HepG2 (cell line): ENCODE results near the gene RING1. TPM values are rescaled to one million over a fixed set of nuclear protein-coding genes. Genes with fewer than 3 reads are reported as not detected.

Source experiments
- AHDC1 ChIP-seq: sonication (generic); formaldehyde crosslinking; IDR thresholded peaks from 2 replicates; pipeline ENCODE4 v1.5.1; 2020; ENCODE audit warnings: mild to moderate bottlenecking, missing genetic modification reagents, borderline replicate concordance
- AHR ChIP-seq: IDR thresholded peaks from 2 replicates; pipeline ENCODE4 v1.6.1; 2018; ENCODE audit warnings: missing genetic modification reagents, missing compliant biosample characterization
- ATF7 ChIP-seq, 2 experiments: fragments of 450-650 bp in 1 of 2; sonication (generic) in 1 of 2; formaldehyde crosslinking in 1 of 2; IDR thresholded peaks; 2 replicates each; pipeline versions ENCODE4 v1.4.0 to v1.6.1; 2016 to 2020; ENCODE audit warnings: antibody characterized with exemption in 1 of 2, mild to moderate bottlenecking in 1 of 2, missing genetic modification reagents in 1 of 2
- ATM ChIP-seq: fragments of 450-650 bp; IDR thresholded peaks from 2 replicates; pipeline ENCODE4 v1.7.1; 2017; ENCODE audit warnings: mild to moderate bottlenecking, borderline replicate concordance
- DNMT3B ChIP-seq: conservative IDR thresholded peaks from 2 replicates; pipeline ENCODE4 v1.6.1; 2016; ENCODE audit warnings: missing biosample characterization, control low read depth
- FOXM1 ChIP-seq: sonication (generic); formaldehyde crosslinking; IDR thresholded peaks from 2 replicates; pipeline ENCODE4 v1.5.0; 2020; ENCODE audit warnings: missing genetic modification reagents
- FOXO1 ChIP-seq: sonication (generic); formaldehyde crosslinking; IDR thresholded peaks from 2 replicates; pipeline ENCODE4 v1.4.0; 2020; ENCODE audit warnings: missing genetic modification reagents
- FOXO4 ChIP-seq: sonication (generic); formaldehyde crosslinking; conservative IDR thresholded peaks from 2 replicates; pipeline ENCODE4 v1.8.1; 2023; ENCODE audit warnings: missing genetic modification reagents
- KLF9 ChIP-seq: IDR thresholded peaks from 2 replicates; pipeline ENCODE4 v1.6.1; 2016; ENCODE audit warnings: low read depth
- MYNN ChIP-seq: sonication (generic); formaldehyde crosslinking; IDR thresholded peaks from 2 replicates; pipeline ENCODE4 v1.4.0; 2020; ENCODE audit warnings: mild to moderate bottlenecking, low read depth, missing genetic modification reagents
- NCOA1 ChIP-seq: sonication (generic); formaldehyde crosslinking; IDR thresholded peaks from 2 replicates; pipeline ENCODE4 v1.9.0; 2021; ENCODE audit warnings: missing genetic modification reagents
- NFE2L2 ChIP-seq: fragments of 150-350 bp; IDR thresholded peaks from 2 replicates; pipeline ENCODE4 v1.6.1; 2014; ENCODE audit warnings: low read length
- RBFOX2 ChIP-seq: fragments of 200-400 bp; formaldehyde crosslinking; IDR thresholded peaks from 2 replicates; pipeline ENCODE4 v1.6.1; 2017; ENCODE audit warnings: low read depth, mild to moderate bottlenecking, low read length
- SNAI1 ChIP-seq: sonication (generic); formaldehyde crosslinking; IDR thresholded peaks from 2 replicates; pipeline ENCODE4 v1.5.0; 2020; ENCODE audit warnings: mild to moderate bottlenecking, missing genetic modification reagents, borderline replicate concordance
- TBX2 ChIP-seq: sonication (generic); formaldehyde crosslinking; IDR thresholded peaks from 2 replicates; pipeline ENCODE4 v1.5.0; 2020; ENCODE audit warnings: missing genetic modification reagents, mild to moderate bottlenecking, borderline replicate concordance
- TRAFD1 ChIP-seq: sonication (generic); formaldehyde crosslinking; IDR thresholded peaks from 2 replicates; pipeline ENCODE4 v1.5.1; 2020; ENCODE audit warnings: missing genetic modification reagents, mild to moderate bottlenecking, borderline replicate concordance
- ZBTB38 ChIP-seq: sonication (generic); formaldehyde crosslinking; IDR thresholded peaks from 2 replicates; pipeline ENCODE4 v1.5.1; 2020; ENCODE audit warnings: mild to moderate bottlenecking, missing genetic modification reagents
- ZNF207 ChIP-seq: fragments of 450-650 bp; IDR thresholded peaks from 2 replicates; pipeline ENCODE4 v1.6.1; 2016; ENCODE audit warnings: antibody characterized with exemption, borderline replicate concordance
- ZNF761 ChIP-seq: sonication (generic); formaldehyde crosslinking; conservative IDR thresholded peaks from 2 replicates; pipeline ENCODE4 v1.4.0; 2020; ENCODE audit warnings: mild to moderate bottlenecking, missing genetic modification reagents
- polyA plus RNA-seq, 8 experiments: library from polyadenylated mRNA; depleted of rRNA in 3 of 8; stranded (reverse) in 7 of 8; unstranded in 1 of 8; fragments of >200 nt; fragmentation: Illumina TruSeq in 4 of 8; extraction: Trizol in 4 of 8; gene quantifications; 2 replicates each; pipeline versions ENCODE4 v1.2.1 to v1.2.3, GENCODE V29; 2011 to 2016; ENCODE audit warnings: low read depth in 4 of 8, missing spikeins in 1 of 8, mixed read lengths in 1 of 8; ENCODE audit not compliant: insufficient read depth in 1 of 8
- total RNA-seq, 5 experiments: library from RNA; depleted of rRNA; stranded (reverse); fragments of >200 nt; fragmentation: Illumina TruSeq; extraction: Trizol; gene quantifications; 2 replicates each; pipeline ENCODE4 v1.2.3, GENCODE V29; 2016; ENCODE audit warnings: low read depth in 1 of 5

The RING1 gene
- total and polyA plus RNA-seq, 2 of the 13 experiments (the other 11 are each of a cell fraction or from before 2014, with no cell fraction given), result 23.9 to 33.6 TPM

GRCh38 chr6:33204415-33205190 is 3.7 kb upstream of the RING1 start, which contains the start of gene HSD17B8 (continued):
- no peak for TF ChIP-seq ATF7 (IDR thresholded peaks at IDR 0.05)
- TF ChIP-seq ATF7 (CRISPR knock-in tag; IDR thresholded peaks at IDR 0.05), result no peak
- peak; percentile 84; the same call in 1 of the 2 replicates for TF ChIP-seq TBX2 (CRISPR knock-in tag)
- no peak for TF ChIP-seq TRAFD1 (CRISPR knock-in tag)
- TF ChIP-seq AHR (CRISPR knock-in tag), result no peak
- no peak for TF ChIP-seq FOXM1 (CRISPR knock-in tag)
- TF ChIP-seq NFE2L2, result no peak
- TF ChIP-seq KLF9 (CRISPR knock-in tag), result peak; percentile 97
- TF ChIP-seq AHDC1 (CRISPR knock-in tag), result peak; percentile 44; the same call in 1 of the 2 replicates
- no peak for TF ChIP-seq ZNF207
- TF ChIP-seq ZBTB38 (CRISPR knock-in tag), result no peak
- no peak for TF ChIP-seq MYNN (CRISPR knock-in tag)
- no peak for TF ChIP-seq ATM
- TF ChIP-seq ZNF761 (CRISPR knock-in tag), result peak; percentile 90
- 0 out of 2 replicates have a peak, but pooled peaks have one; percentile 59 for TF ChIP-seq NCOA1 (CRISPR knock-in tag)
- 0 out of 2 replicates have a peak, but pooled peaks have one; percentile 71 for TF ChIP-seq SNAI1 (CRISPR knock-in tag)
- peak; percentile 40; the same call in 1 of the 2 replicates for TF ChIP-seq FOXO1
- peak; percentile 98 for TF ChIP-seq RBFOX2
- TF ChIP-seq FOXO4 (CRISPR knock-in tag), result no peak
- no peak for TF ChIP-seq DNMT3B (CRISPR knock-in tag)
